GM12878 (cell line): ENCODE results near the gene MALRD1. TPM values are rescaled to one million over a fixed set of nuclear protein-coding genes. Genes with fewer than 3 reads are reported as not detected.

Source experiments
- ATAC-seq: fragments of 200-7000 bp; cut with Tn5 transposase; 3 replicates; pipeline ENCODE4 v1.9.1; 2020; ENCODE audit warnings: mild to moderate bottlenecking, moderate library complexity
- BruUV-seq: library from RNA; stranded (reverse); fragments of 400-500 nt; replicated peaks from 2 replicates; lab custom pipeline; 2021; lab: Mats Ljungman, UMichigan
- CTCF ChIA-PET: fragments of 300-600 bp; sonication (Branson Sonifier 250); formaldehyde crosslinking; extraction: SDS; loops from one replicate; lab custom pipeline; 2021; ENCODE audit warnings: inconsistent platforms; lab: Yijun Ruan, JAX
- POLR2A ChIA-PET: fragments of 350-600 bp; formaldehyde crosslinking; extraction: SDS; loops from one replicate; lab custom pipeline; 2021; ENCODE audit warnings: inconsistent platforms; lab: Charles Lee
- RAD21 ChIA-PET: fragments of 300-600 bp; sonication (Branson Sonifier 250); formaldehyde crosslinking; loops from one replicate; lab custom pipeline; 2023; ENCODE audit warnings: antibody characterized with exemption; ENCODE audit not compliant: unreplicated experiment; lab: Charles Lee
- SMC1A ChIA-PET: fragments of 300-600 bp; sonication (Branson Sonifier 250); formaldehyde crosslinking; loops from one replicate; lab custom pipeline; 2023; ENCODE audit not compliant: unreplicated experiment, uncharacterized antibody; lab: Charles Lee
- DNase-seq: peaks from one replicate; pipeline ENCODE4 v3.0.0-alpha.2; 2011; ENCODE audit warnings: low read depth, low spot score
- FAIRE-seq: peaks from 3 replicates; lab custom pipeline; 2011; peaks lifted over from hg19 to GRCh38; lab: Jason Lieb, UNC
- H2AFZ ChIP-seq: 2 replicates; pipeline ENCODE4 v1.6.0; 2011; ENCODE audit warnings: low read depth, low read length, control low read depth; ENCODE audit not compliant: control insufficient read depth
- H3K27ac ChIP-seq: 2 replicates; pipeline ENCODE4 v1.5.1; 2011; ENCODE audit warnings: control low read depth; ENCODE audit not compliant: control insufficient read depth, insufficient read depth
- H3K27me3 ChIP-seq, 2 experiments: replicated peaks in 1 of 2; 2 replicates each; pipeline versions ENCODE4 v1.6.0 to v1.6.1; 2011; ENCODE audit warnings: low read length in 1 of 2; ENCODE audit not compliant: control insufficient read depth in 2 of 2, insufficient read depth in 2 of 2
- H3K36me3 ChIP-seq, 2 experiments: 2 replicates each; pipeline ENCODE4 v1.5.1; 2011; ENCODE audit warnings: low read length in 1 of 2; ENCODE audit not compliant: control insufficient read depth in 2 of 2, insufficient read depth in 2 of 2
- H3K4me1 ChIP-seq: 2 replicates; pipeline ENCODE4 v1.6.1; 2011; ENCODE audit warnings: mild to moderate bottlenecking, low read length, moderate library complexity, mixed read lengths; ENCODE audit not compliant: control insufficient read depth, insufficient read depth
- H3K4me2 ChIP-seq: 2 replicates; pipeline ENCODE4 v1.6.0; 2011; ENCODE audit warnings: control low read depth; ENCODE audit not compliant: control insufficient read depth, insufficient read depth
- H3K4me3 ChIP-seq: fragments of 200-600 bp; sonication (generic); 2 replicates; pipeline ENCODE4 v1.5.1; 2016
- H3K79me2 ChIP-seq: 2 replicates; pipeline ENCODE4 v1.6.0; 2011; ENCODE audit warnings: low read length; ENCODE audit not compliant: control insufficient read depth, insufficient read depth
- H3K9ac ChIP-seq: 2 replicates; pipeline ENCODE4 v1.8.0; 2011; ENCODE audit warnings: low read length, control low read depth, mixed read lengths; ENCODE audit not compliant: control insufficient read depth, insufficient read depth
- H3K9me3 ChIP-seq: replicated peaks from 3 replicates; pipeline ENCODE4 v1.5.1; 2011; ENCODE audit warnings: mild to moderate bottlenecking, low read length; ENCODE audit not compliant: control insufficient read depth, insufficient read depth
- H4K20me1 ChIP-seq: 2 replicates; pipeline ENCODE4 v1.6.0; 2011; ENCODE audit not compliant: control insufficient read depth, insufficient read depth
- CBFB ChIP-seq: IDR thresholded peaks from 2 replicates; pipeline ENCODE4 v1.6.1; 2016; ENCODE audit warnings: antibody characterized with exemption, low read depth
- CHD4 ChIP-seq: fragments of 200-600 bp; sonication (generic); IDR thresholded peaks from 2 replicates; pipeline ENCODE4 v1.6.1; 2016; ENCODE audit warnings: mild to moderate bottlenecking
- EZH2 ChIP-seq: IDR thresholded peaks from 2 replicates; pipeline ENCODE4 v1.6.1; 2012; ENCODE audit warnings: low read depth, mild to moderate bottlenecking, control low read depth, inconsistent platforms, low read length, borderline replicate concordance; ENCODE audit not compliant: control insufficient read depth
- FOS ChIP-seq: IDR thresholded peaks from 3 replicates; pipeline ENCODE4 v1.6.1; 2011; ENCODE audit warnings: borderline replicate concordance; ENCODE audit not compliant: insufficient read length; ENCODE audit errors: extremely low read depth
- FOXM1 ChIP-seq: IDR thresholded peaks from 2 replicates; pipeline ENCODE4 v1.6.1; 2012; ENCODE audit warnings: low read depth, mild to moderate bottlenecking, inconsistent platforms, low read length, moderate library complexity
- IKZF2 ChIP-seq, 2 experiments: fragments of 450-650 bp; IDR thresholded peaks; 2 replicates each; pipeline ENCODE4 v1.6.1; 2017; ENCODE audit warnings: mild to moderate bottlenecking in 2 of 2, moderate library complexity in 2 of 2
- KLF5 ChIP-seq: fragments of 450-650 bp; IDR thresholded peaks from 2 replicates; pipeline ENCODE4 v1.6.1; 2014; ENCODE audit warnings: mild to moderate bottlenecking; ENCODE audit not compliant: partially characterized antibody
- SIN3A ChIP-seq: IDR thresholded peaks from 2 replicates; pipeline ENCODE4 v1.6.1; 2012; ENCODE audit warnings: low read depth, low read length, improper control_type of control experiment
- ZNF207 ChIP-seq: fragments of 450-650 bp; IDR thresholded peaks from 2 replicates; pipeline ENCODE4 v1.6.1; 2014; ENCODE audit warnings: antibody characterized with exemption, mild to moderate bottlenecking, borderline replicate concordance
- WGBS: methylation state at CpG from one replicate; pipeline ENCODE4 v1.1.6; 2016; ENCODE audit warnings: low lambda C conversion rate; ENCODE audit not compliant: insufficient replicate concordance, insufficient coverage; ENCODE audit errors: missing lambda C conversion rate; 5-methylcytosine and 5-hydroxymethylcytosine counted together
- in situ Hi-C: fragments of 300-500 bp; cut with MboI; formaldehyde crosslinking; loops from 9 replicates; pipeline ENCODE4 v1.14.3; 2018; ENCODE audit warnings: mixed read lengths
- intact Hi-C: fragments of 100-400 bp; cut with micrococcal nuclease; formaldehyde crosslinking; loops from one replicate; pipeline ENCODE4 v1.14.2; 2022; ENCODE audit not compliant: unreplicated experiment
- polyA plus RNA-seq, 11 experiments: library from polyadenylated mRNA; depleted of rRNA in 4 of 11; unstranded in 6 of 11; stranded (reverse) in 5 of 11; fragments of >200 nt; fragmentation: Nextera tagmentation in 4 of 11; fragmentation: Illumina TruSeq in 1 of 11; extraction: Ambion mirVana in 4 of 11; extraction: Trizol in 1 of 11; gene quantifications; 1 replicate in 1 of 11; 2 replicates in 10 of 11; pipeline versions ENCODE4 v1.2.1 to v1.2.3, GENCODE V29; 2011 to 2016; ENCODE audit warnings: inconsistent platforms in 2 of 11, missing spikeins in 2 of 11, low read depth in 1 of 11
- total RNA-seq, 4 experiments: library from RNA; depleted of rRNA in 3 of 4; stranded (reverse); fragments of >200 nt in 3 of 4; fragmentation: Illumina TruSeq in 1 of 4; extraction: Trizol in 1 of 4; gene quantifications; 2 replicates each; pipeline versions ENCODE4 v1.2.1 to v1.2.3, GENCODE V29; 2013 to 2021

Gene MALRD1
- total and polyA plus RNA-seq, 10 of the 15 experiments (the other 5 are each of a cell fraction or from before 2014, with no cell fraction given), result 0.12 to 6.6 (median 0.26) TPM; not detected in 2

DNA sequence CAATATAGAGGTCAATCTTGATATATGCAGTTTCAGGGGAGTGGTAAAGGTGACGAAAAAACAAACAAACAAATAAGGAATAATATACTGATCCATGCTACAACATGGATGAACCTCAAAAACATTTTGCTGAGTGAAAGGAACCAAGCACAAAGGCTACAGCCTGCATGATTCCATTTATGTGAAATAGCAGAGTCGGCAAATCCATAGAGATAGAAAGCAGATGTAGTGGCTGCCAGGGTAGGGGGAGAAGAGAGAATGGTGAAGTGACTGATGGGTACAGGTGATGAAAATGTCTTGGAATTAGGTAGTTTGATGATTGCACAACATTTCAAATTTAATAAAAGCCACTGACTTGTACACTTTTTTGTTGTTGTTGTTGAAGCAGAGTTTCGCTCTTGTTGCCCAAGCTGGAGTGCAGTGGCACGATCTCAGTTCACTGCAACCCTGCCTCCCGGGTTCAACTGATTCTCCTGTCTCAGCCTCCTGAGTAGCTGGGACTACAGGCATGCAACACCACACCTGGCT lies 71.8 kb downstream of the MALRD1 start:
- H2AFZ ChIP-seq, result no peak overlapping the region
- no peaks in the 10 kb centered on the region for H3K9me3 ChIP-seq
- no peak for FAIRE-seq
- in situ Hi-C loops, result no loop called here
- no peak overlapping the region for H3K4me3 ChIP-seq
- ChIA-PET RAD21 (no interaction called here), CTCF (no interaction called here), SMC1A (interaction anchor here (1.0 kb wide), 1 partner anchor 14 kb away, joined by 3 read pairs; no protein-coding TSS in a partner anchor), POLR2A (no interaction called here)
- no peak for ATAC-seq
- H3K4me2 ChIP-seq, result no peak overlapping the region
- no peak overlapping the region for H3K27ac ChIP-seq
- H4K20me1 ChIP-seq, result no peaks in the 10 kb centered on the region
- H3K4me1 ChIP-seq, result no peaks in the 10 kb centered on the region
- BruUV-seq, result no TSS peak
- no peaks in the 10 kb centered on the region for H3K79me2 ChIP-seq
- H3K36me3 ChIP-seq, result no peaks in the 10 kb centered on the region
- DNase-seq, result no peak
- WGBS, result 24% methylated on average over 5 of the region's 5 CpGs
- TF ChIP-seq KLF5, result no peak
- TF ChIP-seq CHD4, result no peak
- TF ChIP-seq CBFB, result no peak
- TF ChIP-seq FOXM1, result no peak
- no peak for TF ChIP-seq ZNF207
- TF ChIP-seq SIN3A, result no peak
- TF ChIP-seq IKZF2 (IDR thresholded peaks at IDR 0.05), result no peak
- TF ChIP-seq FOS, result no peak
- no peak for TF ChIP-seq EZH2
- H3K27me3 ChIP-seq, result no peaks in the 10 kb centered on the region
- intact Hi-C loops, result no loop called here
- H3K9ac ChIP-seq, result no peak overlapping the region
